ENCODE results near the gene MLXIPL. TPM values are rescaled to one million over a fixed set of nuclear protein-coding genes. Genes with fewer than 3 reads are reported as not detected.

Gene MLXIPL
- total and polyA plus RNA-seq, 2 of the 8 experiments (the other 6 are each of a cell fraction or from before 2014, with no cell fraction given) = 9.4 to 10.6 TPM

DNA sequence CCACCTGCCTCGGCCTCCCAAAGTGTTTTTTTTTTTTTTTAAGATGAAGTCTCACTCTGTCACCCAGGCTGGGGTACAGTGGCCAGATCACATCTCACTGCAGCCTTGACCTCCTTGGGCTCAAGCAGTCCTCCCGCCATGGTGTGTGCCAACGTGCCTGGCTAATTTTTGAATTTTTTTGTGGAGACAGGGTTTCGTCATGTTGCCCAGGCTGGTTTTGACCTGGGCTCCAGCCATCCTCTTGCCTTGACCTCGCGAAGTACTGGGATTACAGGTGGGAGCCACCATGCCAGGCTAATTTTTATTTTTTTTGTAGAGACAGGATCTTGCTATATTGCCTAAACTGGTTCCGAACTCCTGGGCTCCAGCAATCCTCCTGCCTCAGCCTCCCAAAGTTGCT is 9.0 kb upstream of the MLXIPL start (continued):
- no peak for TF ChIP-seq EP300 (IDR thresholded peaks at IDR 0.05; ENCODE audit: borderline replicate concordance in 1 of 2, low read depth in 2 of 2, low read length in 2 of 2)
- no peak for TF ChIP-seq BACH1 (IDR thresholded peaks at IDR 0.05; ENCODE audit: low read length)
- no peak for TF ChIP-seq EGR1 (IDR thresholded peaks at IDR 0.05; ENCODE audit: borderline replicate concordance, low read depth, low read length)
- TF ChIP-seq JUN (IDR thresholded peaks at IDR 0.05; ENCODE audit: low read depth, low read length) = no peak
- TF ChIP-seq ZNF274 (IDR thresholded peaks at IDR 0.05; ENCODE audit: borderline replicate concordance, extremely low read depth, low read length) = no peak
